HCT116 (cell line): ENCODE results near the gene HNF4A. TPM values are rescaled to one million over a fixed set of nuclear protein-coding genes. Genes with fewer than 3 reads are reported as not detected.

Source experiments
- ATAC-seq: fragments of 200-7000 bp; cut with Tn5 transposase; 2 replicates; pipeline ENCODE4 v1.9.1; 2020; ENCODE audit warnings: mild to moderate bottlenecking, moderate library complexity
- BruUV-seq: library from RNA; stranded (reverse); fragments of 400-500 nt; replicated peaks from 2 replicates; lab custom pipeline; 2021; lab: Mats Ljungman, UMichigan
- CTCF ChIA-PET: fragments of 300-600 bp; sonication (Branson Sonifier 250); formaldehyde crosslinking; loops from one replicate; lab custom pipeline; 2021; ENCODE audit warnings: antibody characterized with exemption; lab: Charles Lee
- POLR2A ChIA-PET: fragments of 300-600, 350-600 bp; sonication (Branson Sonifier 250); formaldehyde crosslinking; loops from one replicate; lab custom pipeline; 2021; ENCODE audit warnings: antibody characterized with exemption; lab: Charles Lee
- RAD21 ChIA-PET, 2 experiments: fragments of 300-600 bp; sonication (Branson Sonifier 250); formaldehyde crosslinking; loops; one replicate each; lab custom pipeline; 2023; ENCODE audit warnings: low total read pairs in 2 of 2; ENCODE audit not compliant: uncharacterized antibody in 2 of 2, unreplicated experiment in 2 of 2, low non-redundant PET in 1 of 2; lab: Charles Lee
- DNase-seq: peaks from one replicate; pipeline ENCODE4 v3.0.0-alpha.2; 2010; ENCODE audit warnings: low read depth, low spot score
- H2AFZ ChIP-seq: fragments of 200-600 bp; shearing (Covaris generic), sonication (generic); 2 replicates; pipeline ENCODE4 v1.6.1; 2017; ENCODE audit warnings: low read depth, mixed run types, mixed read lengths, antibody characterized with exemption, low read length; ENCODE audit not compliant: poor library complexity, severe bottlenecking
- H3K27ac ChIP-seq: 2 replicates; pipeline ENCODE4 v1.5.1; 2012; ENCODE audit warnings: low read depth, low read length
- H3K27me3 ChIP-seq: fragments of 200-600 bp; sonication (generic); 2 replicates; pipeline ENCODE4 v1.6.1; 2016; ENCODE audit warnings: mixed run types, low read length, mixed read lengths; ENCODE audit not compliant: insufficient read depth
- H3K36me3 ChIP-seq, 2 experiments: fragments of 200-500 bp in 1 of 2; fragments of 200-600 bp in 1 of 2; sonication (Bioruptor generic) in 1 of 2; sonication (generic) in 1 of 2; 2 replicates each; pipeline versions ENCODE4 v1.5.1 to v1.6.1; 2014 to 2016; ENCODE audit warnings: low read length in 2 of 2, inconsistent platforms in 1 of 2, mixed read lengths in 1 of 2, mixed run types in 1 of 2; ENCODE audit not compliant: insufficient read depth in 2 of 2, control insufficient read depth in 1 of 2
- H3K4me1 ChIP-seq, 2 experiments: fragments of 200-600 bp in 1 of 2; sonication (generic) in 1 of 2; 2 replicates each; pipeline versions ENCODE4 v1.5.1 to v1.6.1; 2012 to 2017; ENCODE audit warnings: low read length in 2 of 2, inconsistent platforms in 1 of 2, mild to moderate bottlenecking in 1 of 2, mixed read lengths in 1 of 2, mixed run types in 1 of 2, moderate library complexity in 1 of 2; ENCODE audit not compliant: insufficient read depth in 2 of 2, control insufficient read depth in 1 of 2
- H3K4me2 ChIP-seq: fragments of 200-600 bp; sonication (generic); 2 replicates; pipeline ENCODE4 v1.6.1; 2017; ENCODE audit warnings: mixed run types, low read length, mixed read lengths
- H3K4me3 ChIP-seq, 2 experiments: fragments of 200-600 bp in 1 of 2; sonication (generic) in 1 of 2; replicated peaks in 1 of 2; 2 replicates each; pipeline ENCODE4 v1.5.1; 2011 to 2016; ENCODE audit warnings: low read length in 2 of 2, control low read depth in 1 of 2, low read depth in 1 of 2, mild to moderate bottlenecking in 1 of 2, mixed read lengths in 1 of 2, mixed run types in 1 of 2
- H3K79me2 ChIP-seq: fragments of 200-600 bp; sonication (generic); 2 replicates; pipeline ENCODE4 v1.6.1; 2017; ENCODE audit warnings: mild to moderate bottlenecking, mixed run types, low read length, moderate library complexity, mixed read lengths; ENCODE audit not compliant: insufficient read depth
- H3K9ac ChIP-seq: fragments of 200-600 bp; sonication (generic); 2 replicates; pipeline ENCODE4 v1.6.1; 2016; ENCODE audit warnings: low read length, mixed read lengths
- H3K9me2 ChIP-seq: fragments of 200-600 bp; sonication (generic), shearing (Covaris generic); 2 replicates; pipeline ENCODE4 v1.6.1; 2017; ENCODE audit warnings: mixed run types, mild to moderate bottlenecking, moderate library complexity; ENCODE audit not compliant: insufficient read depth
- H3K9me3 ChIP-seq, 2 experiments: fragments of 200-500 bp in 1 of 2; fragments of 200-600 bp in 1 of 2; sonication (Bioruptor generic) in 1 of 2; sonication (generic) in 1 of 2; 2 replicates each; pipeline ENCODE4 v1.6.1; 2014 to 2017; ENCODE audit warnings: low read length in 2 of 2, mixed read lengths in 2 of 2, inconsistent platforms in 1 of 2, low read depth in 1 of 2, mild to moderate bottlenecking in 1 of 2, mixed run types in 1 of 2, moderate library complexity in 1 of 2; ENCODE audit not compliant: control insufficient read depth in 1 of 2, insufficient read depth in 1 of 2
- H4K20me1 ChIP-seq: fragments of 200-600 bp; sonication (generic), shearing (Covaris generic); 2 replicates; pipeline ENCODE4 v1.6.1; 2017; ENCODE audit warnings: mixed run types, mild to moderate bottlenecking, moderate library complexity; ENCODE audit not compliant: insufficient read depth
- CBX3 ChIP-seq: IDR thresholded peaks from 2 replicates; pipeline ENCODE4 v1.6.1; 2012; ENCODE audit warnings: low read depth
- CEBPB ChIP-seq: IDR thresholded peaks from 2 replicates; pipeline ENCODE4 v1.6.1; 2012; ENCODE audit warnings: low read depth
- EGR1 ChIP-seq: IDR thresholded peaks from 2 replicates; pipeline ENCODE4 v1.6.1; 2012; ENCODE audit warnings: low read depth
- ELF1 ChIP-seq: IDR thresholded peaks from 2 replicates; pipeline ENCODE4 v1.6.1; 2012; ENCODE audit warnings: low read depth, borderline replicate concordance
- EZH2 ChIP-seq: fragments of 200-600 bp; sonication (generic); IDR thresholded peaks from 2 replicates; pipeline ENCODE4 v1.6.1; 2017; ENCODE audit warnings: antibody characterized with exemption, mixed run types
- EZH2phosphoT487 ChIP-seq: fragments of 200-600 bp; IDR thresholded peaks from 2 replicates; pipeline ENCODE4 v1.6.1; 2018; ENCODE audit warnings: antibody characterized with exemption, borderline replicate concordance
- FOSL1 ChIP-seq: IDR thresholded peaks from 2 replicates; pipeline ENCODE4 v1.6.1; 2012; ENCODE audit warnings: low read depth
- JUND ChIP-seq: IDR thresholded peaks from 2 replicates; pipeline ENCODE4 v1.6.1; 2012
- MAX ChIP-seq: IDR thresholded peaks from 2 replicates; pipeline ENCODE4 v1.6.1; 2012
- POLR2A ChIP-seq: IDR thresholded peaks from 2 replicates; pipeline ENCODE4 v1.7.0; 2011; ENCODE audit warnings: borderline replicate concordance; ENCODE audit not compliant: insufficient read depth, insufficient read length; ENCODE audit errors: extremely low read depth
- POLR2AphosphoS5 ChIP-seq: IDR thresholded peaks from 2 replicates; pipeline ENCODE4 v1.6.1; 2011; ENCODE audit warnings: mild to moderate bottlenecking, low read depth, low read length, moderate library complexity
- RAD21 ChIP-seq: IDR thresholded peaks from 2 replicates; pipeline ENCODE4 v1.6.1; 2012; ENCODE audit warnings: low read depth, mild to moderate bottlenecking
- REST ChIP-seq: IDR thresholded peaks from 2 replicates; pipeline ENCODE4 v1.6.1; 2012; ENCODE audit warnings: low read depth
- SIN3A ChIP-seq: IDR thresholded peaks from 2 replicates; pipeline ENCODE4 v1.6.1; 2012; ENCODE audit warnings: low read depth
- TCF7L2 ChIP-seq: IDR thresholded peaks from 2 replicates; pipeline ENCODE4 v1.7.0; 2011; ENCODE audit warnings: borderline replicate concordance, inconsistent platforms; ENCODE audit not compliant: insufficient read depth, insufficient read length; ENCODE audit errors: extremely low read depth
- ZBTB33 ChIP-seq: IDR thresholded peaks from 2 replicates; pipeline ENCODE4 v1.6.1; 2011; ENCODE audit warnings: mild to moderate bottlenecking, low read length, moderate library complexity; ENCODE audit not compliant: insufficient replicate concordance; ENCODE audit errors: extremely low read depth
- intact Hi-C: fragments of 100-400 bp; cut with micrococcal nuclease; formaldehyde crosslinking; loops from 2 replicates; pipeline ENCODE4 v1.10.0; 2022
- total RNA-seq: library from RNA; stranded (reverse); gene quantifications from one replicate; pipeline ENCODE4 v1.2.1, GENCODE V29; 2021; ENCODE audit not compliant: unreplicated experiment
- TF ChIP-seq, protein P1 (sequence below), 3 experiments: fragments of 200-600 bp in 1 of 3; sonication (generic) in 1 of 3; IDR thresholded peaks in 2 of 3; conservative IDR thresholded peaks in 1 of 3; 2 replicates each; pipeline ENCODE4 v1.5.1; 2012 to 2017; ENCODE audit warnings: low read depth in 2 of 3, low read length in 2 of 3, antibody characterized with exemption in 1 of 3, borderline replicate concordance in 1 of 3, control low read depth in 1 of 3, mild to moderate bottlenecking in 1 of 3, mixed read lengths in 1 of 3, mixed run types in 1 of 3, moderate library complexity in 1 of 3; ENCODE audit not compliant: insufficient read depth in 1 of 3

Gene HNF4A
- total RNA-seq, 1 experiment from 2014 or later, result 7.4 TPM

DNA sequence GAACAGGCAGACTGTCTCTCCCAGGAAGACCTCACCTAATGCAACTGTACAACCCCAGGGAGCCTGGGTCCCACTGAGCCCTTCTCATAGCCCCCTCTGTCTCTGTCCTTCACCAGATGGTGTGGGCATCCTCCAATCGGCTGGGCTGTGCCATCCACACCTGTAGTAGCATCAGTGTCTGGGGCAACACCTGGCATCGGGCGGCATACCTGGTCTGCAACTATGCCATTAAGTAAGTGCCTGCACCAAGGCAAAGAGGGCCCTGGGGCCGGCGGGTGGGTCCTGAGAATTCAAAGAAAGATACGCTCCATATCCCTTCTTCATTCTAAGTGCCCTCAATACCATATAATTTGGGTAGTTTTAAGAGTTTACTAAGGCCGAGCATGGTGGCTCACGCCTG is 10.4 kb upstream of the HNF4A start:
- no peak overlapping the region for H3K4me2 ChIP-seq
- H3K27me3 ChIP-seq, result no peaks in the 10 kb centered on the region
- no peaks in the 10 kb centered on the region for H3K4me1 ChIP-seq
- CTCF ChIA-PET, result no interaction called here
- no peaks in the 10 kb centered on the region for H3K9me3 ChIP-seq
- no peak overlapping the region for H3K4me3 ChIP-seq
- intact Hi-C loops, result no loop called here
- H3K9me2 ChIP-seq, result no peaks in the 10 kb centered on the region
- DNase-seq (no peak), ATAC-seq (no peak)
- no peaks in the 10 kb centered on the region for H3K36me3 ChIP-seq
- TF ChIP-seq EGR1 (no peak), RAD21 (no peak), ZBTB33 (no peak), ELF1 (no peak), TCF7L2 (no peak), CBX3 (no peak), CEBPB (no peak), SIN3A (no peak), JUND (no peak), REST (no peak), EZH2phosphoT487 (no peak), POLR2AphosphoS5 (no peak), MAX (no peak), FOSL1 (no peak), EZH2 (no peak), POLR2A (no peak)
- TF ChIP-seq, protein P1, sequence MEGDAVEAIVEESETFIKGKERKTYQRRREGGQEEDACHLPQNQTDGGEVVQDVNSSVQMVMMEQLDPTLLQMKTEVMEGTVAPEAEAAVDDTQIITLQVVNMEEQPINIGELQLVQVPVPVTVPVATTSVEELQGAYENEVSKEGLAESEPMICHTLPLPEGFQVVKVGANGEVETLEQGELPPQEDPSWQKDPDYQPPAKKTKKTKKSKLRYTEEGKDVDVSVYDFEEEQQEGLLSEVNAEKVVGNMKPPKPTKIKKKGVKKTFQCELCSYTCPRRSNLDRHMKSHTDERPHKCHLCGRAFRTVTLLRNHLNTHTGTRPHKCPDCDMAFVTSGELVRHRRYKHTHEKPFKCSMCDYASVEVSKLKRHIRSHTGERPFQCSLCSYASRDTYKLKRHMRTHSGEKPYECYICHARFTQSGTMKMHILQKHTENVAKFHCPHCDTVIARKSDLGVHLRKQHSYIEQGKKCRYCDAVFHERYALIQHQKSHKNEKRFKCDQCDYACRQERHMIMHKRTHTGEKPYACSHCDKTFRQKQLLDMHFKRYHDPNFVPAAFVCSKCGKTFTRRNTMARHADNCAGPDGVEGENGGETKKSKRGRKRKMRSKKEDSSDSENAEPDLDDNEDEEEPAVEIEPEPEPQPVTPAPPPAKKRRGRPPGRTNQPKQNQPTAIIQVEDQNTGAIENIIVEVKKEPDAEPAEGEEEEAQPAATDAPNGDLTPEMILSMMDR (IDR thresholded peaks at IDR 0.05 in 2 of 3, conservative IDR thresholded peaks at IDR 0.05 in 1 of 3; ENCODE audit: borderline replicate concordance in 1 of 3, insufficient read depth in 1 of 3, low read depth in 2 of 3, low read length in 2 of 3), result no peak
- TF ChIP-seq, all 23 proteins: peak for 0
- POLR2A ChIA-PET, result no interaction called here
- Histone ChIP-seq H3K79me2 (no peaks in the 10 kb centered on the region), H2AFZ (no peak overlapping the region), H4K20me1 (no peaks in the 10 kb centered on the region), H3K9ac (no peak overlapping the region), H3K27ac (no peak overlapping the region)
- no TSS peak for BruUV-seq
- RAD21 ChIA-PET, result no interaction called here
